Activated CD4-positive, alpha-beta T cell treated with anti-CD3 and anti-CD28 coated beads, Interleukin-2, amount 50 U/mL, for 16 hours (primary cell): Measurements from ENCODE around the gene LPCAT1.
"Not testable (repeated sequence)": the region's sequence is repeated elsewhere in the genome, so short reads cannot be mapped to it uniquely, and the experiment has no call there.

Experiments used
- DNase-seq: peaks from one replicate; pipeline ENCODE4 v3.0.0-alpha.2; 2020

Gene LPCAT1

GRCh38 chr5:1462358-1462757, 61.4 kb downstream of the LPCAT1 start:
- DNase-seq, result no peak

- DNase-seq, result no peak
Observed at GRCh38 chr5:1461396-1461795, 62.4 kb downstream of the LPCAT1 start.

- no peak for DNase-seq
Observed at GRCh38 chr5:1460054-1460682, 63.6 kb downstream of the LPCAT1 start.

- not testable (repeated sequence) for DNase-seq
Observed at GRCh38 chr5:1459435-1459834, 64.3 kb downstream of the LPCAT1 start.

GRCh38 chr5:1456110-1456881, 67.5 kb downstream of the LPCAT1 start:
- not testable (repeated sequence) for DNase-seq

GRCh38 chr5:1453613-1454012, 70.1 kb downstream of the LPCAT1 start:
- DNase-seq, result no peak

- no peak for DNase-seq
Observed at GRCh38 chr5:1449081-1449630, 74.6 kb downstream of the LPCAT1 start.

- DNase-seq, result peak; percentile 2
Observed at GRCh38 chr5:1448511-1449011, 75.2 kb downstream of the LPCAT1 start.

GRCh38 chr5:1447671-1448361, 75.9 kb downstream of the LPCAT1 start:
- no peak for DNase-seq

- no peak for DNase-seq
Observed at GRCh38 chr5:1446602-1447343, 77.0 kb downstream of the LPCAT1 start.

- DNase-seq, result no peak
Observed at GRCh38 chr5:1445689-1446601, 77.8 kb downstream of the LPCAT1 start.

GRCh38 chr5:1445313-1445688, 78.5 kb downstream of the LPCAT1 start, which contains the start of gene SLC6A3:
TSS of gene SLC6A3 (minus strand) at chr5:1445440. CDS start at chr5:1443197, 2,243 bp downstream.
- DNase-seq, result no peak

GRCh38 chr5:1444361-1445189, 79.2 kb downstream of the LPCAT1 start:
- no peak for DNase-seq

GRCh38 chr5:1443991-1444360, 79.8 kb downstream of the LPCAT1 start:
- no peak for DNase-seq

- DNase-seq, result no peak
Observed at GRCh38 chr5:1443171-1443570, 80.6 kb downstream of the LPCAT1 start.

- DNase-seq, result no peak
Observed at GRCh38 chr5:1442222-1443145, 81.3 kb downstream of the LPCAT1 start.

- DNase-seq, result no peak
Observed at GRCh38 chr5:1441166-1441865, 82.4 kb downstream of the LPCAT1 start.

- no peak for DNase-seq
Observed at GRCh38 chr5:1440098-1440493, 83.7 kb downstream of the LPCAT1 start.
